H9 (cell line): ENCODE data around the gene ARPC5. TPM values are rescaled to one million over a fixed set of nuclear protein-coding genes. Genes with fewer than 3 reads are reported as not detected.

Experiments used
- DNase-seq: peaks from one replicate; pipeline ENCODE4 v3.0.0-alpha.2; 2017
- H2AFZ ChIP-seq: one replicate; pipeline ENCODE4 v1.6.1; 2013; ENCODE audit warnings: mild to moderate bottlenecking, low read length, control low read depth, moderate library complexity
- H2AK5ac ChIP-seq: 2 replicates; pipeline ENCODE4 v1.6.1; 2013; ENCODE audit warnings: low read length, control low read depth, mixed read lengths; ENCODE audit not compliant: insufficient read length
- H2BK120ac ChIP-seq: one replicate; pipeline ENCODE4 v1.6.1; 2013; ENCODE audit warnings: low read depth, mild to moderate bottlenecking, low read length, control low read depth, inconsistent platforms; ENCODE audit not compliant: poor library complexity, severe bottlenecking
- H2BK12ac ChIP-seq: 2 replicates; pipeline ENCODE4 v1.6.1; 2013; ENCODE audit warnings: low read length, control low read depth, mixed read lengths, low read depth; ENCODE audit not compliant: insufficient read length
- H2BK15ac ChIP-seq: 2 replicates; pipeline ENCODE4 v1.6.1; 2013; ENCODE audit warnings: low read depth, low read length, control low read depth
- H2BK20ac ChIP-seq: one replicate; pipeline ENCODE4 v1.6.1; 2013; ENCODE audit warnings: low read depth, mild to moderate bottlenecking, low read length, control low read depth, inconsistent platforms; ENCODE audit not compliant: poor library complexity, severe bottlenecking
- H2BK5ac ChIP-seq: 2 replicates; pipeline ENCODE4 v1.6.1; 2013; ENCODE audit warnings: low read length, control low read depth, mixed read lengths; ENCODE audit not compliant: insufficient read length
- H3K14ac ChIP-seq: 2 replicates; pipeline ENCODE4 v1.6.1; 2013; ENCODE audit warnings: low read length, control low read depth; ENCODE audit not compliant: insufficient read depth
- H3K18ac ChIP-seq: 2 replicates; pipeline ENCODE4 v1.6.1; 2013; ENCODE audit warnings: low read depth, mild to moderate bottlenecking, mixed read lengths, low read length, control low read depth; ENCODE audit not compliant: insufficient read length
- H3K23ac ChIP-seq: 2 replicates; pipeline ENCODE4 v1.6.1; 2013; ENCODE audit warnings: low read length, control low read depth, mixed read lengths, low read depth; ENCODE audit not compliant: insufficient read length
- H3K23me2 ChIP-seq: 2 replicates; pipeline ENCODE4 v1.6.1; 2013; ENCODE audit warnings: low read depth, mild to moderate bottlenecking, mixed read lengths, low read length, control low read depth; ENCODE audit not compliant: insufficient read length, poor library complexity, severe bottlenecking
- H3K27ac ChIP-seq: 2 replicates; pipeline ENCODE4 v1.5.1; 2013; ENCODE audit warnings: low read length, control low read depth, mixed read lengths, low read depth; ENCODE audit not compliant: insufficient read length
- H3K27me3 ChIP-seq: 2 replicates; pipeline ENCODE4 v1.6.1; 2013; ENCODE audit warnings: low read length, control low read depth, inconsistent platforms; ENCODE audit not compliant: insufficient read depth
- H3K4ac ChIP-seq: 2 replicates; pipeline ENCODE4 v1.6.1; 2013; ENCODE audit warnings: low read depth, mild to moderate bottlenecking, control low read depth, inconsistent platforms, low read length, moderate library complexity
- H3K4me1 ChIP-seq: 2 replicates; pipeline ENCODE4 v1.6.1; 2013; ENCODE audit warnings: low read length, control low read depth, inconsistent platforms; ENCODE audit not compliant: insufficient read depth
- H3K4me2 ChIP-seq: 2 replicates; pipeline ENCODE4 v1.6.1; 2013; ENCODE audit warnings: low read length, control low read depth, mixed read lengths; ENCODE audit not compliant: insufficient read length, insufficient read depth
- H3K56ac ChIP-seq: 2 replicates; pipeline ENCODE4 v1.6.1; 2013; ENCODE audit warnings: low read depth, mild to moderate bottlenecking, mixed read lengths, low read length, control low read depth; ENCODE audit not compliant: insufficient read length
- H3K79me1 ChIP-seq: 2 replicates; pipeline ENCODE4 v1.6.1; 2013; ENCODE audit warnings: low read depth, mild to moderate bottlenecking, moderate library complexity, low read length, control low read depth, inconsistent platforms; ENCODE audit not compliant: insufficient read depth, poor library complexity, severe bottlenecking
- H3K79me2 ChIP-seq: 2 replicates; pipeline ENCODE4 v1.6.1; 2013; ENCODE audit warnings: low read length, control low read depth, inconsistent platforms; ENCODE audit not compliant: insufficient read depth
- H3K9ac ChIP-seq: 2 replicates; pipeline ENCODE4 v1.6.1; 2013; ENCODE audit warnings: low read length, control low read depth, mixed read lengths; ENCODE audit not compliant: insufficient read length; ENCODE audit errors: extremely low read depth
- H3K9me3 ChIP-seq: one replicate; pipeline ENCODE4 v1.6.1; 2013; ENCODE audit warnings: low read depth, low read length, inconsistent platforms; ENCODE audit not compliant: control insufficient read depth
- H3T11ph ChIP-seq: one replicate; pipeline ENCODE4 v1.6.1; 2013; ENCODE audit warnings: mild to moderate bottlenecking, low read length, control low read depth, inconsistent platforms
- H4K20me1 ChIP-seq: one replicate; pipeline ENCODE4 v1.6.1; 2013; ENCODE audit not compliant: control insufficient read depth, insufficient read length, insufficient read depth
- H4K5ac ChIP-seq: 2 replicates; pipeline ENCODE4 v1.6.1; 2013; ENCODE audit warnings: low read depth, mild to moderate bottlenecking, mixed read lengths, low read length, control low read depth; ENCODE audit not compliant: insufficient read length
- H4K8ac ChIP-seq: replicated peaks from 2 replicates; pipeline ENCODE4 v1.6.1; 2013; ENCODE audit warnings: low read length, control low read depth, mixed read lengths, low read depth; ENCODE audit not compliant: insufficient read length
- H4K91ac ChIP-seq: 2 replicates; pipeline ENCODE4 v1.6.1; 2013; ENCODE audit warnings: low read depth, mild to moderate bottlenecking, moderate library complexity, mixed read lengths, low read length, control low read depth; ENCODE audit not compliant: insufficient read length
- H3K27ac Mint-ChIP-seq, 3 experiments: 2 replicates in 2 of 3; 3 replicates in 1 of 3; pipeline ENCODE4 v1.8.0; 2020 to 2021; ENCODE audit warnings: mixed read lengths in 3 of 3, mild to moderate bottlenecking in 1 of 3, moderate library complexity in 1 of 3
- H3K27me3 Mint-ChIP-seq: 2 replicates; pipeline ENCODE4 v1.8.0; 2021; ENCODE audit warnings: low read depth, mild to moderate bottlenecking, moderate library complexity, mixed read lengths
- H3K36me3 Mint-ChIP-seq, 3 experiments: 2 replicates in 2 of 3; 3 replicates in 1 of 3; pipeline ENCODE4 v1.8.0; 2020 to 2021; ENCODE audit warnings: low read depth in 3 of 3, mixed read lengths in 3 of 3; ENCODE audit not compliant: insufficient read depth in 1 of 3
- H3K4me1 Mint-ChIP-seq, 2 experiments: 2 replicates each; pipeline ENCODE4 v1.8.0; 2020; ENCODE audit warnings: mixed read lengths in 2 of 2
- H3K4me3 Mint-ChIP-seq, 2 experiments: 2 replicates in 1 of 2; 3 replicates in 1 of 2; pipeline ENCODE4 v1.8.0; 2020 to 2021; ENCODE audit warnings: mild to moderate bottlenecking in 2 of 2, mixed read lengths in 2 of 2, moderate library complexity in 1 of 2
- H3K9me3 Mint-ChIP-seq, 2 experiments: 2 replicates in 1 of 2; 3 replicates in 1 of 2; pipeline ENCODE4 v1.8.0; 2020; ENCODE audit warnings: mild to moderate bottlenecking in 2 of 2, mixed read lengths in 2 of 2, moderate library complexity in 1 of 2
- total RNA-seq: library from RNA; stranded (reverse); gene quantifications from 2 replicates; pipeline ENCODE4 v1.2.1, GENCODE V29; 2021
- TF ChIP-seq, protein P1 (sequence below): fragments of 200-600 bp; sonication (generic); conservative IDR thresholded peaks from 3 replicates; pipeline ENCODE4 v1.8.0; 2021; ENCODE audit warnings: antibody characterized with exemption, mild to moderate bottlenecking

The ARPC5 gene
- total RNA-seq, 1 experiment from 2014 or later = 67.7 TPM

GRCh38 chr1:183654706-183655105 is 19.1 kb upstream of the ARPC5 start:
- H3K9me3 ChIP-seq = no peaks in the 10 kb centered on the region
- H3K9ac ChIP-seq = no peak overlapping the region
- H3K18ac ChIP-seq = no peak overlapping the region
- H2BK20ac ChIP-seq = no peak overlapping the region
- no peak overlapping the region for H2BK120ac ChIP-seq
- no peaks in the 10 kb centered on the region for H3K79me1 ChIP-seq
- H3K23ac ChIP-seq = no peak overlapping the region
- Mint-ChIP-seq H3K4me1 (peaks cover 6 to 7% of the 10 kb centered on the region in 2 experiments), H3K4me3 (no peak overlapping the region), H3K9me3 (peaks cover 0 to 4% of the 10 kb centered on the region in 2 experiments; a peak in 3 of 5 replicates), H3K27me3 (no peaks in the 10 kb centered on the region), H3K27ac (no peak overlapping the region), H3K36me3 (peaks cover 0 to 4% (median 0%) of the 10 kb centered on the region in 3 experiments; a peak in 2 of 7 replicates)
- H3K79me2 ChIP-seq = no peaks in the 10 kb centered on the region
- no peaks in the 10 kb centered on the region for H3K4me1 ChIP-seq
- no peak overlapping the region for H2BK12ac ChIP-seq
- H3K4ac ChIP-seq = no peak overlapping the region
- no peak overlapping the region for H4K5ac ChIP-seq
- no peaks in the 10 kb centered on the region for H3K23me2 ChIP-seq
- no peak overlapping the region for H3T11ph ChIP-seq
- DNase-seq = no peak
- H3K14ac ChIP-seq = no peak overlapping the region
- no peak overlapping the region for H3K4me2 ChIP-seq
- no peak overlapping the region for H3K56ac ChIP-seq
- H2BK15ac ChIP-seq = no peak overlapping the region
- no peak overlapping the region for H2BK5ac ChIP-seq
- H2AFZ ChIP-seq = no peak overlapping the region
- no peaks in the 10 kb centered on the region for H3K27me3 ChIP-seq
- H3K27ac ChIP-seq = no peak overlapping the region
- TF ChIP-seq, protein P1, sequence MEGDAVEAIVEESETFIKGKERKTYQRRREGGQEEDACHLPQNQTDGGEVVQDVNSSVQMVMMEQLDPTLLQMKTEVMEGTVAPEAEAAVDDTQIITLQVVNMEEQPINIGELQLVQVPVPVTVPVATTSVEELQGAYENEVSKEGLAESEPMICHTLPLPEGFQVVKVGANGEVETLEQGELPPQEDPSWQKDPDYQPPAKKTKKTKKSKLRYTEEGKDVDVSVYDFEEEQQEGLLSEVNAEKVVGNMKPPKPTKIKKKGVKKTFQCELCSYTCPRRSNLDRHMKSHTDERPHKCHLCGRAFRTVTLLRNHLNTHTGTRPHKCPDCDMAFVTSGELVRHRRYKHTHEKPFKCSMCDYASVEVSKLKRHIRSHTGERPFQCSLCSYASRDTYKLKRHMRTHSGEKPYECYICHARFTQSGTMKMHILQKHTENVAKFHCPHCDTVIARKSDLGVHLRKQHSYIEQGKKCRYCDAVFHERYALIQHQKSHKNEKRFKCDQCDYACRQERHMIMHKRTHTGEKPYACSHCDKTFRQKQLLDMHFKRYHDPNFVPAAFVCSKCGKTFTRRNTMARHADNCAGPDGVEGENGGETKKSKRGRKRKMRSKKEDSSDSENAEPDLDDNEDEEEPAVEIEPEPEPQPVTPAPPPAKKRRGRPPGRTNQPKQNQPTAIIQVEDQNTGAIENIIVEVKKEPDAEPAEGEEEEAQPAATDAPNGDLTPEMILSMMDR = no peak
- H4K8ac ChIP-seq = no peak overlapping the region
- H4K20me1 ChIP-seq = no peaks in the 10 kb centered on the region
- H2AK5ac ChIP-seq = no peak overlapping the region
- H4K91ac ChIP-seq = no peak overlapping the region
